H9 (cell line): ENCODE data around the gene MPPE1. TPM values are rescaled to one million over a fixed set of nuclear protein-coding genes. Genes with fewer than 3 reads are reported as not detected.

ENCODE experiments used
- DNase-seq: peaks from one replicate; pipeline ENCODE4 v3.0.0-alpha.2; 2017
- H2AFZ ChIP-seq: one replicate; pipeline ENCODE4 v1.6.1; 2013; ENCODE audit warnings: mild to moderate bottlenecking, low read length, control low read depth, moderate library complexity
- H2AK5ac ChIP-seq: 2 replicates; pipeline ENCODE4 v1.6.1; 2013; ENCODE audit warnings: low read length, control low read depth, mixed read lengths; ENCODE audit not compliant: insufficient read length
- H2BK120ac ChIP-seq: one replicate; pipeline ENCODE4 v1.6.1; 2013; ENCODE audit warnings: low read depth, mild to moderate bottlenecking, low read length, control low read depth, inconsistent platforms; ENCODE audit not compliant: poor library complexity, severe bottlenecking
- H2BK12ac ChIP-seq: 2 replicates; pipeline ENCODE4 v1.6.1; 2013; ENCODE audit warnings: low read length, control low read depth, mixed read lengths, low read depth; ENCODE audit not compliant: insufficient read length
- H2BK15ac ChIP-seq: 2 replicates; pipeline ENCODE4 v1.6.1; 2013; ENCODE audit warnings: low read depth, low read length, control low read depth
- H2BK20ac ChIP-seq: one replicate; pipeline ENCODE4 v1.6.1; 2013; ENCODE audit warnings: low read depth, mild to moderate bottlenecking, low read length, control low read depth, inconsistent platforms; ENCODE audit not compliant: poor library complexity, severe bottlenecking
- H2BK5ac ChIP-seq: 2 replicates; pipeline ENCODE4 v1.6.1; 2013; ENCODE audit warnings: low read length, control low read depth, mixed read lengths; ENCODE audit not compliant: insufficient read length
- H3K14ac ChIP-seq: 2 replicates; pipeline ENCODE4 v1.6.1; 2013; ENCODE audit warnings: low read length, control low read depth; ENCODE audit not compliant: insufficient read depth
- H3K18ac ChIP-seq: 2 replicates; pipeline ENCODE4 v1.6.1; 2013; ENCODE audit warnings: low read depth, mild to moderate bottlenecking, mixed read lengths, low read length, control low read depth; ENCODE audit not compliant: insufficient read length
- H3K23ac ChIP-seq: 2 replicates; pipeline ENCODE4 v1.6.1; 2013; ENCODE audit warnings: low read length, control low read depth, mixed read lengths, low read depth; ENCODE audit not compliant: insufficient read length
- H3K23me2 ChIP-seq: 2 replicates; pipeline ENCODE4 v1.6.1; 2013; ENCODE audit warnings: low read depth, mild to moderate bottlenecking, mixed read lengths, low read length, control low read depth; ENCODE audit not compliant: insufficient read length, poor library complexity, severe bottlenecking
- H3K27ac ChIP-seq: 2 replicates; pipeline ENCODE4 v1.5.1; 2013; ENCODE audit warnings: low read length, control low read depth, mixed read lengths, low read depth; ENCODE audit not compliant: insufficient read length
- H3K27me3 ChIP-seq: 2 replicates; pipeline ENCODE4 v1.6.1; 2013; ENCODE audit warnings: low read length, control low read depth, inconsistent platforms; ENCODE audit not compliant: insufficient read depth
- H3K4ac ChIP-seq: 2 replicates; pipeline ENCODE4 v1.6.1; 2013; ENCODE audit warnings: low read depth, mild to moderate bottlenecking, control low read depth, inconsistent platforms, low read length, moderate library complexity
- H3K4me1 ChIP-seq: 2 replicates; pipeline ENCODE4 v1.6.1; 2013; ENCODE audit warnings: low read length, control low read depth, inconsistent platforms; ENCODE audit not compliant: insufficient read depth
- H3K4me2 ChIP-seq: 2 replicates; pipeline ENCODE4 v1.6.1; 2013; ENCODE audit warnings: low read length, control low read depth, mixed read lengths; ENCODE audit not compliant: insufficient read length, insufficient read depth
- H3K56ac ChIP-seq: 2 replicates; pipeline ENCODE4 v1.6.1; 2013; ENCODE audit warnings: low read depth, mild to moderate bottlenecking, mixed read lengths, low read length, control low read depth; ENCODE audit not compliant: insufficient read length
- H3K79me1 ChIP-seq: 2 replicates; pipeline ENCODE4 v1.6.1; 2013; ENCODE audit warnings: low read depth, mild to moderate bottlenecking, moderate library complexity, low read length, control low read depth, inconsistent platforms; ENCODE audit not compliant: insufficient read depth, poor library complexity, severe bottlenecking
- H3K79me2 ChIP-seq: 2 replicates; pipeline ENCODE4 v1.6.1; 2013; ENCODE audit warnings: low read length, control low read depth, inconsistent platforms; ENCODE audit not compliant: insufficient read depth
- H3K9ac ChIP-seq: 2 replicates; pipeline ENCODE4 v1.6.1; 2013; ENCODE audit warnings: low read length, control low read depth, mixed read lengths; ENCODE audit not compliant: insufficient read length; ENCODE audit errors: extremely low read depth
- H3K9me3 ChIP-seq: one replicate; pipeline ENCODE4 v1.6.1; 2013; ENCODE audit warnings: low read depth, low read length, inconsistent platforms; ENCODE audit not compliant: control insufficient read depth
- H3T11ph ChIP-seq: one replicate; pipeline ENCODE4 v1.6.1; 2013; ENCODE audit warnings: mild to moderate bottlenecking, low read length, control low read depth, inconsistent platforms
- H4K20me1 ChIP-seq: one replicate; pipeline ENCODE4 v1.6.1; 2013; ENCODE audit not compliant: control insufficient read depth, insufficient read length, insufficient read depth
- H4K5ac ChIP-seq: 2 replicates; pipeline ENCODE4 v1.6.1; 2013; ENCODE audit warnings: low read depth, mild to moderate bottlenecking, mixed read lengths, low read length, control low read depth; ENCODE audit not compliant: insufficient read length
- H4K8ac ChIP-seq: replicated peaks from 2 replicates; pipeline ENCODE4 v1.6.1; 2013; ENCODE audit warnings: low read length, control low read depth, mixed read lengths, low read depth; ENCODE audit not compliant: insufficient read length
- H4K91ac ChIP-seq: 2 replicates; pipeline ENCODE4 v1.6.1; 2013; ENCODE audit warnings: low read depth, mild to moderate bottlenecking, moderate library complexity, mixed read lengths, low read length, control low read depth; ENCODE audit not compliant: insufficient read length
- H3K27ac Mint-ChIP-seq, 3 experiments: 2 replicates in 2 of 3; 3 replicates in 1 of 3; pipeline ENCODE4 v1.8.0; 2020 to 2021; ENCODE audit warnings: mixed read lengths in 3 of 3, mild to moderate bottlenecking in 1 of 3, moderate library complexity in 1 of 3
- H3K27me3 Mint-ChIP-seq: 2 replicates; pipeline ENCODE4 v1.8.0; 2021; ENCODE audit warnings: low read depth, mild to moderate bottlenecking, moderate library complexity, mixed read lengths
- H3K36me3 Mint-ChIP-seq, 3 experiments: 2 replicates in 2 of 3; 3 replicates in 1 of 3; pipeline ENCODE4 v1.8.0; 2020 to 2021; ENCODE audit warnings: low read depth in 3 of 3, mixed read lengths in 3 of 3; ENCODE audit not compliant: insufficient read depth in 1 of 3
- H3K4me1 Mint-ChIP-seq, 2 experiments: 2 replicates each; pipeline ENCODE4 v1.8.0; 2020; ENCODE audit warnings: mixed read lengths in 2 of 2
- H3K4me3 Mint-ChIP-seq, 2 experiments: 2 replicates in 1 of 2; 3 replicates in 1 of 2; pipeline ENCODE4 v1.8.0; 2020 to 2021; ENCODE audit warnings: mild to moderate bottlenecking in 2 of 2, mixed read lengths in 2 of 2, moderate library complexity in 1 of 2
- H3K9me3 Mint-ChIP-seq, 2 experiments: 2 replicates in 1 of 2; 3 replicates in 1 of 2; pipeline ENCODE4 v1.8.0; 2020; ENCODE audit warnings: mild to moderate bottlenecking in 2 of 2, mixed read lengths in 2 of 2, moderate library complexity in 1 of 2
- WGBS: extraction: QIAGEN DNeasy Blood & Tissue Kit; methylation state at CpG from one replicate; pipeline ENCODE4 v1.1.7; 2013; ENCODE audit warnings: missing lambda C conversion rate, low lambda C conversion rate, mixed read lengths; ENCODE audit not compliant: insufficient read length; ENCODE audit errors: extremely low coverage; 5-methylcytosine and 5-hydroxymethylcytosine counted together
- total RNA-seq: library from RNA; stranded (reverse); gene quantifications from 2 replicates; pipeline ENCODE4 v1.2.1, GENCODE V29; 2021
- TF ChIP-seq, protein P1 (sequence below): fragments of 200-600 bp; sonication (generic); conservative IDR thresholded peaks from 3 replicates; pipeline ENCODE4 v1.8.0; 2021; ENCODE audit warnings: antibody characterized with exemption, mild to moderate bottlenecking

MPPE1 gene
- total RNA-seq, 1 experiment from 2014 or later = 13.2 TPM

DNA sequence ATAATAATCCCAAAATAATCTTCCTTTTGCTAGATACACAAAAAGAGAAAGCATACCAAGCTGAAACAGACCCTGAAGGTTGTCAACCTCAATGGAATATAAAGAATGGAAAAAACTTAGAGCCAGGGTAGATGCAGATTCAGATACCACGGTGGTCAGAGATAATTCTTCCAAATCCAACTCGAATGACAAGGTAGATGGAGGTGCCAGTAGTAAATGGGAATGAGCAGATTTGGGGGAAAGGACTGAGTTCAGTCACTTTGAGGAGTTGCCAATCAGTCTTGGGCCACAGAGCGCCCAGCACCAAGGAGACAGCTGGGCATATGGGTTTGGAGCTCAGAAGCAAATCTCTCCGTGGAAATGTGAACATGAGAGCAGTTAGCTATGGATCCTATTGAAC, 60.3 kb downstream of the MPPE1 start:
- H3K9me3 Mint-ChIP-seq = no peaks in the 10 kb centered on the region; a peak in 1 of 5 replicates

More for the DNA sequence above, 60.3 kb downstream of the MPPE1 start:
- no peaks in the 10 kb centered on the region for H3K9me3 ChIP-seq
- no peak overlapping the region for H3K56ac ChIP-seq
- no peak overlapping the region for H3K14ac ChIP-seq
- H3K27me3 ChIP-seq = no peaks in the 10 kb centered on the region
- peaks cover 2% of the 10 kb centered on the region; the same call in 1 of the 2 replicates for H3K27me3 Mint-ChIP-seq
- no peak overlapping the region for H2AK5ac ChIP-seq
- H2BK5ac ChIP-seq = no peak overlapping the region
- H2BK12ac ChIP-seq = no peak overlapping the region
- H3T11ph ChIP-seq = no peak overlapping the region
- H3K23ac ChIP-seq = no peak overlapping the region
- no peaks in the 10 kb centered on the region for H3K79me1 ChIP-seq
- TF ChIP-seq, protein P1, sequence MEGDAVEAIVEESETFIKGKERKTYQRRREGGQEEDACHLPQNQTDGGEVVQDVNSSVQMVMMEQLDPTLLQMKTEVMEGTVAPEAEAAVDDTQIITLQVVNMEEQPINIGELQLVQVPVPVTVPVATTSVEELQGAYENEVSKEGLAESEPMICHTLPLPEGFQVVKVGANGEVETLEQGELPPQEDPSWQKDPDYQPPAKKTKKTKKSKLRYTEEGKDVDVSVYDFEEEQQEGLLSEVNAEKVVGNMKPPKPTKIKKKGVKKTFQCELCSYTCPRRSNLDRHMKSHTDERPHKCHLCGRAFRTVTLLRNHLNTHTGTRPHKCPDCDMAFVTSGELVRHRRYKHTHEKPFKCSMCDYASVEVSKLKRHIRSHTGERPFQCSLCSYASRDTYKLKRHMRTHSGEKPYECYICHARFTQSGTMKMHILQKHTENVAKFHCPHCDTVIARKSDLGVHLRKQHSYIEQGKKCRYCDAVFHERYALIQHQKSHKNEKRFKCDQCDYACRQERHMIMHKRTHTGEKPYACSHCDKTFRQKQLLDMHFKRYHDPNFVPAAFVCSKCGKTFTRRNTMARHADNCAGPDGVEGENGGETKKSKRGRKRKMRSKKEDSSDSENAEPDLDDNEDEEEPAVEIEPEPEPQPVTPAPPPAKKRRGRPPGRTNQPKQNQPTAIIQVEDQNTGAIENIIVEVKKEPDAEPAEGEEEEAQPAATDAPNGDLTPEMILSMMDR = no peak
- no peaks in the 10 kb centered on the region; the same call in 1 of the 2 replicates for H3K4me1 ChIP-seq
- H3K9ac ChIP-seq = no peak overlapping the region
- no peak overlapping the region for H3K4ac ChIP-seq
- no peak overlapping the region for H4K91ac ChIP-seq
- no CpG with 5 or more reads among the region's 4 CpGs for WGBS
- peaks cover 16 to 21% of the 10 kb centered on the region in 2 experiments for H3K4me1 Mint-ChIP-seq
- H3K4me2 ChIP-seq = no peak overlapping the region
- no peaks in the 10 kb centered on the region for H4K20me1 ChIP-seq
- DNase-seq = no peak
- H3K27ac Mint-ChIP-seq = no peak overlapping the region; a peak in 1 of 7 replicates
- H3K23me2 ChIP-seq = peaks cover 10% of the 10 kb centered on the region
- no peak overlapping the region for H4K8ac ChIP-seq
- no peak overlapping the region for H2AFZ ChIP-seq
- H3K18ac ChIP-seq = no peak overlapping the region
- peaks cover 12% of the 10 kb centered on the region; the same call in 1 of the 2 replicates for H3K79me2 ChIP-seq
- H3K4me3 Mint-ChIP-seq = no peak overlapping the region
- H2BK20ac ChIP-seq = no peak overlapping the region
- no peak overlapping the region for H3K27ac ChIP-seq
- no peak overlapping the region for H4K5ac ChIP-seq
- peaks cover 2 to 4% (median 2%) of the 10 kb centered on the region in 3 experiments; a peak in 3 of 7 replicates for H3K36me3 Mint-ChIP-seq
- H2BK120ac ChIP-seq = no peak overlapping the region
- no peak overlapping the region; the same call in 1 of the 2 replicates for H2BK15ac ChIP-seq
